H9 (cell line): ENCODE measurements around the gene B3GALT5. TPM values are rescaled to one million over a fixed set of nuclear protein-coding genes. Genes with fewer than 3 reads are reported as not detected.

ENCODE experiments used
- DNase-seq: peaks from one replicate; pipeline ENCODE4 v3.0.0-alpha.2; 2017
- H2AFZ ChIP-seq: one replicate; pipeline ENCODE4 v1.6.1; 2013; ENCODE audit warnings: mild to moderate bottlenecking, low read length, control low read depth, moderate library complexity
- H2AK5ac ChIP-seq: 2 replicates; pipeline ENCODE4 v1.6.1; 2013; ENCODE audit warnings: low read length, control low read depth, mixed read lengths; ENCODE audit not compliant: insufficient read length
- H2BK120ac ChIP-seq: one replicate; pipeline ENCODE4 v1.6.1; 2013; ENCODE audit warnings: low read depth, mild to moderate bottlenecking, low read length, control low read depth, inconsistent platforms; ENCODE audit not compliant: poor library complexity, severe bottlenecking
- H2BK12ac ChIP-seq: 2 replicates; pipeline ENCODE4 v1.6.1; 2013; ENCODE audit warnings: low read length, control low read depth, mixed read lengths, low read depth; ENCODE audit not compliant: insufficient read length
- H2BK15ac ChIP-seq: 2 replicates; pipeline ENCODE4 v1.6.1; 2013; ENCODE audit warnings: low read depth, low read length, control low read depth
- H2BK20ac ChIP-seq: one replicate; pipeline ENCODE4 v1.6.1; 2013; ENCODE audit warnings: low read depth, mild to moderate bottlenecking, low read length, control low read depth, inconsistent platforms; ENCODE audit not compliant: poor library complexity, severe bottlenecking
- H2BK5ac ChIP-seq: 2 replicates; pipeline ENCODE4 v1.6.1; 2013; ENCODE audit warnings: low read length, control low read depth, mixed read lengths; ENCODE audit not compliant: insufficient read length
- H3K14ac ChIP-seq: 2 replicates; pipeline ENCODE4 v1.6.1; 2013; ENCODE audit warnings: low read length, control low read depth; ENCODE audit not compliant: insufficient read depth
- H3K18ac ChIP-seq: 2 replicates; pipeline ENCODE4 v1.6.1; 2013; ENCODE audit warnings: low read depth, mild to moderate bottlenecking, mixed read lengths, low read length, control low read depth; ENCODE audit not compliant: insufficient read length
- H3K23ac ChIP-seq: 2 replicates; pipeline ENCODE4 v1.6.1; 2013; ENCODE audit warnings: low read length, control low read depth, mixed read lengths, low read depth; ENCODE audit not compliant: insufficient read length
- H3K23me2 ChIP-seq: 2 replicates; pipeline ENCODE4 v1.6.1; 2013; ENCODE audit warnings: low read depth, mild to moderate bottlenecking, mixed read lengths, low read length, control low read depth; ENCODE audit not compliant: insufficient read length, poor library complexity, severe bottlenecking
- H3K27ac ChIP-seq: 2 replicates; pipeline ENCODE4 v1.5.1; 2013; ENCODE audit warnings: low read length, control low read depth, mixed read lengths, low read depth; ENCODE audit not compliant: insufficient read length
- H3K27me3 ChIP-seq: 2 replicates; pipeline ENCODE4 v1.6.1; 2013; ENCODE audit warnings: low read length, control low read depth, inconsistent platforms; ENCODE audit not compliant: insufficient read depth
- H3K4ac ChIP-seq: 2 replicates; pipeline ENCODE4 v1.6.1; 2013; ENCODE audit warnings: low read depth, mild to moderate bottlenecking, control low read depth, inconsistent platforms, low read length, moderate library complexity
- H3K4me1 ChIP-seq: 2 replicates; pipeline ENCODE4 v1.6.1; 2013; ENCODE audit warnings: low read length, control low read depth, inconsistent platforms; ENCODE audit not compliant: insufficient read depth
- H3K4me2 ChIP-seq: 2 replicates; pipeline ENCODE4 v1.6.1; 2013; ENCODE audit warnings: low read length, control low read depth, mixed read lengths; ENCODE audit not compliant: insufficient read length, insufficient read depth
- H3K56ac ChIP-seq: 2 replicates; pipeline ENCODE4 v1.6.1; 2013; ENCODE audit warnings: low read depth, mild to moderate bottlenecking, mixed read lengths, low read length, control low read depth; ENCODE audit not compliant: insufficient read length
- H3K79me1 ChIP-seq: 2 replicates; pipeline ENCODE4 v1.6.1; 2013; ENCODE audit warnings: low read depth, mild to moderate bottlenecking, moderate library complexity, low read length, control low read depth, inconsistent platforms; ENCODE audit not compliant: insufficient read depth, poor library complexity, severe bottlenecking
- H3K79me2 ChIP-seq: 2 replicates; pipeline ENCODE4 v1.6.1; 2013; ENCODE audit warnings: low read length, control low read depth, inconsistent platforms; ENCODE audit not compliant: insufficient read depth
- H3K9ac ChIP-seq: 2 replicates; pipeline ENCODE4 v1.6.1; 2013; ENCODE audit warnings: low read length, control low read depth, mixed read lengths; ENCODE audit not compliant: insufficient read length; ENCODE audit errors: extremely low read depth
- H3K9me3 ChIP-seq: one replicate; pipeline ENCODE4 v1.6.1; 2013; ENCODE audit warnings: low read depth, low read length, inconsistent platforms; ENCODE audit not compliant: control insufficient read depth
- H3T11ph ChIP-seq: one replicate; pipeline ENCODE4 v1.6.1; 2013; ENCODE audit warnings: mild to moderate bottlenecking, low read length, control low read depth, inconsistent platforms
- H4K20me1 ChIP-seq: one replicate; pipeline ENCODE4 v1.6.1; 2013; ENCODE audit not compliant: control insufficient read depth, insufficient read length, insufficient read depth
- H4K5ac ChIP-seq: 2 replicates; pipeline ENCODE4 v1.6.1; 2013; ENCODE audit warnings: low read depth, mild to moderate bottlenecking, mixed read lengths, low read length, control low read depth; ENCODE audit not compliant: insufficient read length
- H4K8ac ChIP-seq: replicated peaks from 2 replicates; pipeline ENCODE4 v1.6.1; 2013; ENCODE audit warnings: low read length, control low read depth, mixed read lengths, low read depth; ENCODE audit not compliant: insufficient read length
- H4K91ac ChIP-seq: 2 replicates; pipeline ENCODE4 v1.6.1; 2013; ENCODE audit warnings: low read depth, mild to moderate bottlenecking, moderate library complexity, mixed read lengths, low read length, control low read depth; ENCODE audit not compliant: insufficient read length
- H3K27ac Mint-ChIP-seq, 3 experiments: 2 replicates in 2 of 3; 3 replicates in 1 of 3; pipeline ENCODE4 v1.8.0; 2020 to 2021; ENCODE audit warnings: mixed read lengths in 3 of 3, mild to moderate bottlenecking in 1 of 3, moderate library complexity in 1 of 3
- H3K27me3 Mint-ChIP-seq: 2 replicates; pipeline ENCODE4 v1.8.0; 2021; ENCODE audit warnings: low read depth, mild to moderate bottlenecking, moderate library complexity, mixed read lengths
- H3K36me3 Mint-ChIP-seq, 3 experiments: 2 replicates in 2 of 3; 3 replicates in 1 of 3; pipeline ENCODE4 v1.8.0; 2020 to 2021; ENCODE audit warnings: low read depth in 3 of 3, mixed read lengths in 3 of 3; ENCODE audit not compliant: insufficient read depth in 1 of 3
- H3K4me1 Mint-ChIP-seq, 2 experiments: 2 replicates each; pipeline ENCODE4 v1.8.0; 2020; ENCODE audit warnings: mixed read lengths in 2 of 2
- H3K4me3 Mint-ChIP-seq, 2 experiments: 2 replicates in 1 of 2; 3 replicates in 1 of 2; pipeline ENCODE4 v1.8.0; 2020 to 2021; ENCODE audit warnings: mild to moderate bottlenecking in 2 of 2, mixed read lengths in 2 of 2, moderate library complexity in 1 of 2
- H3K9me3 Mint-ChIP-seq, 2 experiments: 2 replicates in 1 of 2; 3 replicates in 1 of 2; pipeline ENCODE4 v1.8.0; 2020; ENCODE audit warnings: mild to moderate bottlenecking in 2 of 2, mixed read lengths in 2 of 2, moderate library complexity in 1 of 2
- WGBS: extraction: QIAGEN DNeasy Blood & Tissue Kit; methylation state at CpG from one replicate; pipeline ENCODE4 v1.1.7; 2013; ENCODE audit warnings: missing lambda C conversion rate, low lambda C conversion rate, mixed read lengths; ENCODE audit not compliant: insufficient read length; ENCODE audit errors: extremely low coverage; 5-methylcytosine and 5-hydroxymethylcytosine counted together
- total RNA-seq: library from RNA; stranded (reverse); gene quantifications from 2 replicates; pipeline ENCODE4 v1.2.1, GENCODE V29; 2021
- TF ChIP-seq, protein P1 (sequence below): fragments of 200-600 bp; sonication (generic); conservative IDR thresholded peaks from 3 replicates; pipeline ENCODE4 v1.8.0; 2021; ENCODE audit warnings: antibody characterized with exemption, mild to moderate bottlenecking

Gene B3GALT5
- total RNA-seq, 1 experiment from 2014 or later = 24.7 TPM

- Histone ChIP-seq H3K9ac (no peak overlapping the region), H3K4me1 (peaks cover 7% of the 10 kb centered on the region; the same call in 1 of the 2 replicates), H3K27ac (no peak overlapping the region), H3K79me2 (peaks cover 10% of the 10 kb centered on the region), H4K91ac (no peak overlapping the region), H2BK12ac (no peak overlapping the region), H3K14ac (no peak overlapping the region), H3K23ac (no peak overlapping the region), H3K9me3 (no peaks in the 10 kb centered on the region), H3K23me2 (peaks cover 19% of the 10 kb centered on the region), H3K56ac (no peak overlapping the region), H3K4me2 (peak overlapping the region; percentile 22), H4K8ac (no peak overlapping the region), H3K27me3 (no peaks in the 10 kb centered on the region), H2BK120ac (no peak overlapping the region), H2BK20ac (no peak overlapping the region), H2AK5ac (no peak overlapping the region), H3K4ac (no peak overlapping the region), H2BK5ac (no peak overlapping the region), H4K5ac (no peak overlapping the region), H2AFZ (no peak overlapping the region), H2BK15ac (no peak overlapping the region), H3T11ph (no peak overlapping the region), H3K79me1 (no peaks in the 10 kb centered on the region), H4K20me1 (no peaks in the 10 kb centered on the region), H3K18ac (no peak overlapping the region)
- peak; percentile 76 for DNase-seq
- Mint-ChIP-seq H3K4me3 (peak overlapping the region; percentile 90 to 92), H3K27ac (peak overlapping the region; percentile 36 to 77 (median 72); a peak in 3 of 7 replicates), H3K9me3 (peaks cover 0 to 1% of the 10 kb centered on the region in 2 experiments; a peak in 2 of 5 replicates), H3K36me3 (peaks cover 23 to 53% (median 38%) of the 10 kb centered on the region in 3 experiments), H3K27me3 (no peaks in the 10 kb centered on the region), H3K4me1 (peaks cover 48 to 56% of the 10 kb centered on the region in 2 experiments)
- no CpG with 5 or more reads among the region's 3 CpGs for WGBS
- TF ChIP-seq, protein P1, sequence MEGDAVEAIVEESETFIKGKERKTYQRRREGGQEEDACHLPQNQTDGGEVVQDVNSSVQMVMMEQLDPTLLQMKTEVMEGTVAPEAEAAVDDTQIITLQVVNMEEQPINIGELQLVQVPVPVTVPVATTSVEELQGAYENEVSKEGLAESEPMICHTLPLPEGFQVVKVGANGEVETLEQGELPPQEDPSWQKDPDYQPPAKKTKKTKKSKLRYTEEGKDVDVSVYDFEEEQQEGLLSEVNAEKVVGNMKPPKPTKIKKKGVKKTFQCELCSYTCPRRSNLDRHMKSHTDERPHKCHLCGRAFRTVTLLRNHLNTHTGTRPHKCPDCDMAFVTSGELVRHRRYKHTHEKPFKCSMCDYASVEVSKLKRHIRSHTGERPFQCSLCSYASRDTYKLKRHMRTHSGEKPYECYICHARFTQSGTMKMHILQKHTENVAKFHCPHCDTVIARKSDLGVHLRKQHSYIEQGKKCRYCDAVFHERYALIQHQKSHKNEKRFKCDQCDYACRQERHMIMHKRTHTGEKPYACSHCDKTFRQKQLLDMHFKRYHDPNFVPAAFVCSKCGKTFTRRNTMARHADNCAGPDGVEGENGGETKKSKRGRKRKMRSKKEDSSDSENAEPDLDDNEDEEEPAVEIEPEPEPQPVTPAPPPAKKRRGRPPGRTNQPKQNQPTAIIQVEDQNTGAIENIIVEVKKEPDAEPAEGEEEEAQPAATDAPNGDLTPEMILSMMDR = no peak
Observed at GRCh38 chr21:39610703-39611102, 2.0 kb upstream of the B3GALT5 start.
